ENCODE measurements around the gene ZNF530. TPM values are rescaled to one million over a fixed set of nuclear protein-coding genes. Genes with fewer than 3 reads are reported as not detected.
A peak's percentile ranks its signal among the peaks of the same experiment; 100 is the strongest.

The ZNF530 gene
- total and polyA plus RNA-seq, 9 of the 15 experiments (the other 6 are each of a cell fraction or from before 2014, with no cell fraction given), result 0.28 to 5.9 (median 4.0) TPM

DNA sequence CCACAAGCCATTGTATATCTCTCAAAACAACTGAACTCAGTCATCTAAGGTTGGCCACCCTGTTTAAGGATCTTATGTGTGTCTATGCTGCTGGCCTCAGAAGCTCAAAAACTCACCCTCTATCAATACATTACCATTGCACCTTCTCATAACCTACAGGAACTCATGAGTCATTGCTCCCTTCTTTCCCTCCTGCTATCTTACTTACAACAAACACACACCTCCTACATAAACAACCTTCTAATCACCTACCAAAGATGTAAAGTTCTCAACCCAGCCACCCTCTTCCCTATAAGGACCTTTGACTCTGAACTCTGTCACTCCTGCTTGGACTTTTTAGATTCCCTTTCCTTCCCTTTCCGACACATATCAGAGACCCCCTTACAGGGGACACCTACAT, 55.8 kb downstream of the ZNF530 start:
- Histone ChIP-seq H3K4me3 (no peak overlapping the region), H3K9ac (ENCODE audit: insufficient read depth in 1 of 2, low read depth in 2 of 2, low read length in 2 of 2) (no peak overlapping the region; a peak in 1 of 4 replicates), H3K9me3 (replicated peaks; ENCODE audit: control insufficient read depth, insufficient read depth, low read depth, low read length) (no peaks in the 10 kb centered on the region), H3K27ac (ENCODE audit: extremely low read depth, low read depth, low read length) (peak overlapping the region; percentile 39; the same call in 2 of the 3 replicates), H3K9me1 (ENCODE audit: control insufficient read depth, insufficient read depth, low read length) (no peaks in the 10 kb centered on the region), H3K4me2 (ENCODE audit: insufficient read depth, low read length) (peak overlapping the region; percentile 51), H3K36me3 (ENCODE audit: control insufficient read depth, insufficient read depth, low read length) (no peaks in the 10 kb centered on the region), H3K27me3 (ENCODE audit: control insufficient read depth in 2 of 2, insufficient read depth in 2 of 2, low read length in 2 of 2) (no peaks in the 10 kb centered on the region), H3K79me2 (ENCODE audit: control insufficient read depth, insufficient read depth, low read length) (no peaks in the 10 kb centered on the region), H2AFZ (ENCODE audit: low read depth, low read length) (peak overlapping the region; percentile 27; the same call in 1 of the 2 replicates), H4K20me1 (replicated peaks; ENCODE audit: control insufficient read depth, insufficient read depth, low read length) (no peaks in the 10 kb centered on the region), H3K4me1 (replicated peaks in 1 of 2; ENCODE audit: control insufficient read depth in 2 of 2, insufficient read depth in 2 of 2, low read length in 2 of 2) (peaks cover 7 to 27% of the 10 kb centered on the region in 2 experiments; a peak in 3 of 5 replicates)
- POLR2A ChIA-PET, result no interaction called here
- BruUV-seq (replicated peaks), result no TSS peak
- DNase-seq (ENCODE audit: extremely low read depth in 1 of 4, low spot score in 3 of 4) (peak; percentile 32 to 57 (median 38)), FAIRE-seq (peak; percentile 82), ATAC-seq (peak; percentile 62)
- in situ Hi-C loops (cut with MboI) (no loop called here), intact Hi-C loops (cut with micrococcal nuclease) (no loop called here)
- CTCF ChIA-PET (ENCODE audit: low intra/inter-chr PET ratio), result no interaction called here
- WGBS (ENCODE audit: insufficient coverage, low coverage, missing lambda C conversion rate), result 9% methylated on average over 1 of the region's 1 CpG
- TF ChIP-seq L3MBTL2 (IDR thresholded peaks at IDR 0.05) (no peak), TEAD4 (IDR thresholded peaks at IDR 0.05; ENCODE audit: low read length) (peak; percentile 34; the same call in 1 of the 2 replicates), TEAD4 (CRISPR knock-in tag; IDR thresholded peaks at IDR 0.05; ENCODE audit: borderline replicate concordance) (no peak), TAL1 (IDR thresholded peaks at IDR 0.05) (peak; percentile 56; the same call in 1 of the 2 replicates), ZBTB17 (CRISPR knock-in tag; IDR thresholded peaks at IDR 0.05) (no peak), SMARCA4 (IDR thresholded peaks at IDR 0.05) (peak; percentile 60; the same call in 1 of the 2 replicates), CBFA2T3 (IDR thresholded peaks at IDR 0.05) (peak; percentile 87), ZNF316 (IDR thresholded peaks at IDR 0.05) (peak; percentile 50), NFE2 (IDR thresholded peaks at IDR 0.05; ENCODE audit: low read depth) (peak; percentile 38; the same call in 1 of the 2 replicates), NCOR1 (IDR thresholded peaks at IDR 0.05) (peak; percentile 56), TCF3 (CRISPR knock-in tag; IDR thresholded peaks at IDR 0.05) (peak; percentile 61; the same call in 1 of the 2 replicates), TRIM24 (IDR thresholded peaks at IDR 0.05) (peak; percentile 36 to 53; a peak in 1 of 4 replicates), POLR2B (IDR thresholded peaks at IDR 0.05; ENCODE audit: low read depth, partially characterized antibody) (no peak), POLR2H (tag; IDR thresholded peaks at IDR 0.05; ENCODE audit: low read depth) (no peak), C11orf30 (IDR thresholded peaks at IDR 0.05; ENCODE audit: low read depth) (peak; percentile 24; the same call in 1 of the 2 replicates), SPI1 (IDR thresholded peaks at IDR 0.05; ENCODE audit: borderline replicate concordance, low read depth, low read length) (no peak), TAF9B (IDR thresholded peaks at IDR 0.05; ENCODE audit: partially characterized antibody) (no peak), EHMT2 (IDR thresholded peaks at IDR 0.05) (0 out of 2 replicates have a peak, but pooled peaks have one; percentile 36), CBFA2T2 (conservative IDR thresholded peaks at IDR 0.05) (peak; percentile 69), NFIC (IDR thresholded peaks at IDR 0.05) (peak; percentile 39; the same call in 1 of the 2 replicates), RBBP5 (IDR thresholded peaks at IDR 0.05; ENCODE audit: borderline replicate concordance, insufficient read depth, low read length, poor library complexity, severe bottlenecking) (no peak), FOXK2 (conservative IDR thresholded peaks at IDR 0.05 in 1 of 2, IDR thresholded peaks at IDR 0.05 in 1 of 2; ENCODE audit: low read depth in 2 of 2) (0 out of 4 replicates have a peak, but pooled peaks of 1 of the 2 experiments have one; percentile 20), FUS (optimal IDR thresholded peaks at IDR 0.05; ENCODE audit: low read depth, low read length) (no peak), ZNF311 (CRISPR knock-in tag; IDR thresholded peaks at IDR 0.05) (no peak), ZNF133 (CRISPR knock-in tag; IDR thresholded peaks at IDR 0.05) (no peak), TBP (optimal IDR thresholded peaks at IDR 0.05; ENCODE audit: low read depth, low read length) (no peak), FOSL1 (tag; conservative IDR thresholded peaks at IDR 0.05) (peak; percentile 37)
- TF ChIP-seq, protein P1, sequence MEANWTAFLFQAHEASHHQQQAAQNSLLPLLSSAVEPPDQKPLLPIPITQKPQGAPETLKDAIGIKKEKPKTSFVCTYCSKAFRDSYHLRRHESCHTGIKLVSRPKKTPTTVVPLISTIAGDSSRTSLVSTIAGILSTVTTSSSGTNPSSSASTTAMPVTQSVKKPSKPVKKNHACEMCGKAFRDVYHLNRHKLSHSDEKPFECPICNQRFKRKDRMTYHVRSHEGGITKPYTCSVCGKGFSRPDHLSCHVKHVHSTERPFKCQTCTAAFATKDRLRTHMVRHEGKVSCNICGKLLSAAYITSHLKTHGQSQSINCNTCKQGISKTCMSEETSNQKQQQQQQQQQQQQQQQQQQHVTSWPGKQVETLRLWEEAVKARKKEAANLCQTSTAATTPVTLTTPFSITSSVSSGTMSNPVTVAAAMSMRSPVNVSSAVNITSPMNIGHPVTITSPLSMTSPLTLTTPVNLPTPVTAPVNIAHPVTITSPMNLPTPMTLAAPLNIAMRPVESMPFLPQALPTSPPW (CRISPR knock-in tag; IDR thresholded peaks at IDR 0.05), result no peak

All from K562 (cell line).